ENCODE data around the gene VRK3.

The VRK3 gene

GRCh38 chr19:49940482-49940791, 84.7 kb downstream of the VRK3 start:
- H3K4me3 ChIP-seq (ENCODE audit: low read depth in 1 of 2, low read length in 2 of 2) = no peak overlapping the region
- H4K20me1 ChIP-seq (ENCODE audit: insufficient read depth, low read length) = peaks cover 5% of the 10 kb centered on the region; the same call in 1 of the 2 replicates
- H3K79me2 ChIP-seq (ENCODE audit: insufficient read depth, low read length) = no peaks in the 10 kb centered on the region
- DNase-seq (no peak), ATAC-seq (ENCODE audit: insufficient read depth, low read depth) (no peak; the same call in 2 of the 3 replicates)
- H3K27me3 ChIP-seq (ENCODE audit: insufficient read depth, low read length, poor library complexity) = no peaks in the 10 kb centered on the region
- H3K27ac ChIP-seq (ENCODE audit: low read length) = no peak overlapping the region
- peaks cover 6% of the 10 kb centered on the region; the same call in 1 of the 2 replicates for H3K4me1 ChIP-seq (ENCODE audit: insufficient read depth, low read length)
- no peak overlapping the region for H3K9ac ChIP-seq (ENCODE audit: low read depth, low read length)
- H3K9me3 ChIP-seq (ENCODE audit: insufficient read depth, low read length, severe bottlenecking) = no peaks in the 10 kb centered on the region
- H3K36me3 ChIP-seq (ENCODE audit: insufficient read depth, low read length) = no peaks in the 10 kb centered on the region
- no peak overlapping the region for H2AFZ ChIP-seq (ENCODE audit: low read depth, low read length)
- TF ChIP-seq CTCF (IDR thresholded peaks at IDR 0.05; ENCODE audit: borderline replicate concordance, extremely low read depth, low read length, poor library complexity, severe bottlenecking) (no peak), EZH2 (IDR thresholded peaks at IDR 0.05; ENCODE audit: borderline replicate concordance, low read depth, low read length, severe bottlenecking) (no peak)
- H3K4me2 ChIP-seq (ENCODE audit: insufficient read depth, low read length) = no peak overlapping the region

- Histone ChIP-seq H3K4me3 (ENCODE audit: low read depth in 1 of 2, low read length in 2 of 2) (no peak overlapping the region), H4K20me1 (ENCODE audit: insufficient read depth, low read length) (peaks cover 5% of the 10 kb centered on the region; the same call in 1 of the 2 replicates), H3K4me2 (ENCODE audit: insufficient read depth, low read length) (no peak overlapping the region), H2AFZ (ENCODE audit: low read depth, low read length) (no peak overlapping the region), H3K4me1 (ENCODE audit: insufficient read depth, low read length) (peaks cover 6% of the 10 kb centered on the region; the same call in 1 of the 2 replicates), H3K36me3 (ENCODE audit: insufficient read depth, low read length) (no peaks in the 10 kb centered on the region), H3K9me3 (ENCODE audit: insufficient read depth, low read length, severe bottlenecking) (no peaks in the 10 kb centered on the region), H3K27ac (ENCODE audit: low read length) (no peak overlapping the region), H3K79me2 (ENCODE audit: insufficient read depth, low read length) (no peaks in the 10 kb centered on the region), H3K27me3 (ENCODE audit: insufficient read depth, low read length, poor library complexity) (no peaks in the 10 kb centered on the region), H3K9ac (ENCODE audit: low read depth, low read length) (no peak overlapping the region)
- DNase-seq (no peak), ATAC-seq (ENCODE audit: insufficient read depth, low read depth) (peak; percentile 27; the same call in 1 of the 3 replicates)
- TF ChIP-seq CTCF (IDR thresholded peaks at IDR 0.05; ENCODE audit: borderline replicate concordance, extremely low read depth, low read length, poor library complexity, severe bottlenecking) (peak; percentile 44), EZH2 (IDR thresholded peaks at IDR 0.05; ENCODE audit: borderline replicate concordance, low read depth, low read length, severe bottlenecking) (no peak)
Measured at GRCh38 chr19:49939721-49940481, 85.3 kb downstream of the VRK3 start.

GRCh38 chr19:49938662-49939061, 86.5 kb downstream of the VRK3 start:
- H3K9ac ChIP-seq (ENCODE audit: low read depth, low read length) = no peak overlapping the region
- no peak overlapping the region for H3K4me3 ChIP-seq (ENCODE audit: low read depth in 1 of 2, low read length in 2 of 2)
- H3K4me2 ChIP-seq (ENCODE audit: insufficient read depth, low read length) = no peak overlapping the region
- peaks cover 6% of the 10 kb centered on the region; the same call in 1 of the 2 replicates for H4K20me1 ChIP-seq (ENCODE audit: insufficient read depth, low read length)
- H3K9me3 ChIP-seq (ENCODE audit: insufficient read depth, low read length, severe bottlenecking) = no peaks in the 10 kb centered on the region
- H3K36me3 ChIP-seq (ENCODE audit: insufficient read depth, low read length) = peaks cover under 1% of the 10 kb centered on the region; the same call in 1 of the 2 replicates
- no peaks in the 10 kb centered on the region for H3K27me3 ChIP-seq (ENCODE audit: insufficient read depth, low read length, poor library complexity)
- H3K27ac ChIP-seq (ENCODE audit: low read length) = no peak overlapping the region
- TF ChIP-seq CTCF (IDR thresholded peaks at IDR 0.05; ENCODE audit: borderline replicate concordance, extremely low read depth, low read length, poor library complexity, severe bottlenecking) (no peak), EZH2 (IDR thresholded peaks at IDR 0.05; ENCODE audit: borderline replicate concordance, low read depth, low read length, severe bottlenecking) (no peak)
- H3K4me1 ChIP-seq (ENCODE audit: insufficient read depth, low read length) = peaks cover 6% of the 10 kb centered on the region; the same call in 1 of the 2 replicates
- H3K79me2 ChIP-seq (ENCODE audit: insufficient read depth, low read length) = peaks cover 2% of the 10 kb centered on the region; the same call in 1 of the 2 replicates
- no peak overlapping the region for H2AFZ ChIP-seq (ENCODE audit: low read depth, low read length)
- ATAC-seq (ENCODE audit: insufficient read depth, low read depth) (no peak), DNase-seq (no peak)
